Coronary artery (tissue), 2 donors: ENCODE measurements around the gene EEFSEC.
A peak's percentile ranks its signal among the peaks of the same experiment; 100 is the strongest.

ENCODE experiments used
- DNase-seq: peaks from one replicate; pipeline ENCODE4 v3.0.0-alpha.2; 2017; ENCODE audit warnings: low spot score
- H3K27ac ChIP-seq, 2 donors: fragments of 200-600 bp; sonication (generic); one replicate each; pipeline ENCODE4 v1.5.1; 2016 to 2019
- H3K4me3 ChIP-seq: fragments of 200-600 bp; sonication (generic); 2 replicates; pipeline ENCODE4 v1.5.1; 2016; ENCODE audit warnings: mild to moderate bottlenecking, moderate library complexity
- TF ChIP-seq, protein P1 (sequence below): fragments of 200-600 bp; sonication (generic); IDR thresholded peaks from one replicate; pipeline ENCODE4 v1.5.1; 2019; ENCODE audit warnings: antibody characterized with exemption

EEFSEC gene

DNA sequence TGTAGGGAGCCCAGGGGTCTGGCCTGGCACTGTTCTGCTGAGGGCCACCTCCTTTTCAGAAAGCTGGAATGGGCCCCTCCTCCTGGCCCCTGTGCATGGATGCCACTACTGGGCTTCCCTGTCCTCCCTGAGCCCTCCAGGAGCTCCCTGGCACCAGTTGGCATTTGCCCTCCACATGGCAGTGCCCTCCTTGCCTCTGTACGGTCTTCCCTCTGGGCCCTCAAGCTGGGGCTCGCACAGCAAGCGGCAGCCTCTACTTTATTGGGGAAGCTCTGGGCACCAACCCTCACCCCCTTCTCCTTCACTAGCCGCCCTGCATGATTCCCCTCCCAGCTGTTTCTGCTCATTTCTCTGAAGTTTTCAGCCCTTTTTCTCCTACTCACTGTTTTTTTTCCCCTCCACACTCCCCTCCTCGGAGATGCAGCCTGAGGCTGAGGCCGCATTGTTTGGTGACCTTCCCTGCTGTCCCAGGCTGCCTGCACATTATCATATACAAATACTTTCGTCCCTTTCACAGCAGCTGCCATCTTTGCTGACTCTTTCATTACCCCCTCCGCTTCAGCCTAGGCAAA is 127.3 kb downstream of the EEFSEC start:
- Histone ChIP-seq H3K4me3 (no peak overlapping the region), H3K27ac (no peak overlapping the region)
- TF ChIP-seq, protein P1, sequence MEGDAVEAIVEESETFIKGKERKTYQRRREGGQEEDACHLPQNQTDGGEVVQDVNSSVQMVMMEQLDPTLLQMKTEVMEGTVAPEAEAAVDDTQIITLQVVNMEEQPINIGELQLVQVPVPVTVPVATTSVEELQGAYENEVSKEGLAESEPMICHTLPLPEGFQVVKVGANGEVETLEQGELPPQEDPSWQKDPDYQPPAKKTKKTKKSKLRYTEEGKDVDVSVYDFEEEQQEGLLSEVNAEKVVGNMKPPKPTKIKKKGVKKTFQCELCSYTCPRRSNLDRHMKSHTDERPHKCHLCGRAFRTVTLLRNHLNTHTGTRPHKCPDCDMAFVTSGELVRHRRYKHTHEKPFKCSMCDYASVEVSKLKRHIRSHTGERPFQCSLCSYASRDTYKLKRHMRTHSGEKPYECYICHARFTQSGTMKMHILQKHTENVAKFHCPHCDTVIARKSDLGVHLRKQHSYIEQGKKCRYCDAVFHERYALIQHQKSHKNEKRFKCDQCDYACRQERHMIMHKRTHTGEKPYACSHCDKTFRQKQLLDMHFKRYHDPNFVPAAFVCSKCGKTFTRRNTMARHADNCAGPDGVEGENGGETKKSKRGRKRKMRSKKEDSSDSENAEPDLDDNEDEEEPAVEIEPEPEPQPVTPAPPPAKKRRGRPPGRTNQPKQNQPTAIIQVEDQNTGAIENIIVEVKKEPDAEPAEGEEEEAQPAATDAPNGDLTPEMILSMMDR: no peak
- DNase-seq: peak; percentile 43

GRCh38 chr3:128281056-128281455 is 127.8 kb downstream of the EEFSEC start:
- no peak overlapping the region for H3K4me3 ChIP-seq
- H3K27ac ChIP-seq: no peak overlapping the region
- no peak for DNase-seq
- TF ChIP-seq, protein P1: no peak

GRCh38 chr3:128281461-128282367 is 128.4 kb downstream of the EEFSEC start:
- Histone ChIP-seq H3K27ac (peak overlapping the region in 1 of 2 donors; percentile 41), H3K4me3 (no peak overlapping the region)
- TF ChIP-seq, protein P1: no peak
- DNase-seq: peak; percentile 61

DNA sequence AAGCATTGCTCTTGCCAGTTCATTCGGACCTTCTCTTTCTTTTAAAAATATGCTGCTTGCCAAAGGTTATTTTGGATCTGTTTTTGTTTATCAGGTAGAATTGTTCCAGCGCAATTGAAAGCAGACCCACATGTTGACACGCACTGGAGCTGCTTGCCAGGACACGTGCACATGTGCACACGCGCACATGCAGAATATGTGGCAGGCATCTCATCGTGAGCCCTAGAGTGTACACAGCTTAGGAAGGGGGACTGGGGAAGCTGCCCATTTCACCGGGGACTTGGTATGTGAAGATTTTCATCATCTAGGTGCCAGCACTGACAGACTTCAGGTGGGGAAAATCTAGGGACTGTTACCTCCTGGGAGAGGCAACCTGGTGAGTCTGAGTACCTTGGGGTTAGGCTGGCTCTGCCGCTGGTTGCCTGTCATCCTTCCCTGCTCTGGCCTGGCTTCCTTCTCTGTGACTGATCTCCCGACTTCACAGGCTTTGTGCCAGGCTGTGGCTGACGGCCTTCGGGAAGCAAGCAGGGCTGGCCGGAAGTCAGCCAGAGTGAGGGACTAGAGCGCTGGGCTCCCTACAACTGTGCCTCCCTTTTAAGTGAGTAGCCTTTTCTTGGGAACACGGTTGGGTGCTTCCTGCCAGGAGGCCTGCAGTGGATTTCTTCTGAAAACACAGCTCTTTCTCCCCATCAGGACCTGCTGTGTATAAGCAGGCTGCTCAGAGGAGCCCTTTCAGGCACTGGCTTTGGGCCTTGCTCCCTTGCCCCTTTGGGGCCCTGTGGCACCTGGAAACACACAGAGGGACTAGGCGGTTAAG is 129.3 kb downstream of the EEFSEC start:
- no peak overlapping the region for H3K4me3 ChIP-seq
- TF ChIP-seq, protein P1: no peak
- peak overlapping the region; percentile 39 to 41 for H3K27ac ChIP-seq
- DNase-seq: peak; percentile 74

- Histone ChIP-seq H3K27ac (peak overlapping the region in 1 of 2 donors; percentile 39), H3K4me3 (no peak overlapping the region)
- TF ChIP-seq, protein P1: no peak
- DNase-seq: no peak
Measured at GRCh38 chr3:128283421-128283820, 130.1 kb downstream of the EEFSEC start.

DNA sequence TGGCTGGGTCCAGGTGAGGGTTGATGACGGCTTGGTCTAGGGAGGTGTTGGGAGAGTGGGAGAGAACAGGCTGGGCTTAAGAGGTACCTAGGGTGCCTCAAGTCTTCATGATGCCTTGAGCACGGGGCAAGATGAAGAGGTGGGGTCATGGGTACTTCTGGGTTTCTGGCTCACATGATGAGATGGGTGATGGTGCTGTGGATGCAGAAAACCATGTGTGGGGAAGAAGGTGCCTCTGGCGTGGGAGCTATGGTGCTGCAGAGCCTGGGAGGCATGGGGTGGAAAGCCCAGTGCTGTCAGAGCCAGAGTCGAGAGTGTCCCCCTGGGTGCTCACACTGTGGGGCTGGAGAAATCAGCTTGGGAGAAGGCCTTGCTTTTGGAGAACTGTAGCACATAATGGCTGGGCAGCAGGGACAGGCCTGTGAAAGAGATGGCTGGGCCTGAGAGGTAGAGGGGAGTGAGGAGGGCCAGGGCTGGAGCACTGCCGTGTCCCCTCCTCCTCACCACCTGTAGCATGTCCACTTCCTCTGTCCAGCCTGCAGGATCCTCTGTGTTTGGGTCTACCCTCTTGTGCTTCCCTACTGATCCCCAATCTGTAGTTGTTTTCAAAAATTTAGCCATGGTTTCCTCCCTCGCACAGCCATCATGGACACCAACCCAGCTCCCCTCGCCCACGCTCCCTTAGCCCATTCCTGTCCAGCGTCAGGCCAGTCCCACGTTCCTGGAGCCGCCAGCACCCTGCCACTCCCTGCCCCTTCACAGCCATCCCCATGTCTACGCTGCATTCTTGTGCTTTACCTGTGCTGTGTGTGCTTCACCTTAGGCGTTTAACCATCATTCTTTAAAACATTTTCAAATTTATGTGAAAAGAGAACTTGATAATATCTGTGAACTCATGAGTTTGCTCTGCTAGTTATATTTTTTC is 132.0 kb downstream of the EEFSEC start:
- DNase-seq: peak; percentile 61

More for the DNA sequence above, 132.0 kb downstream of the EEFSEC start:
- TF ChIP-seq, protein P1: no peak
- Histone ChIP-seq H3K4me3 (no peak overlapping the region), H3K27ac (no peak overlapping the region)
